ENCODE data around the gene P2RY6.

P2RY6 gene

GRCh38 chr11:73295996-73296318 lies 23.8 kb downstream of the P2RY6 start:
- no peak for TF ChIP-seq YY1 (IDR thresholded peaks at IDR 0.05; ENCODE audit: low read depth)
- TF ChIP-seq TEAD4 (IDR thresholded peaks at IDR 0.05): no peak
- TF ChIP-seq MAX (IDR thresholded peaks at IDR 0.05): no peak
- TF ChIP-seq REST (IDR thresholded peaks at IDR 0.05; ENCODE audit: low read depth): no peak
- TF ChIP-seq USF1 (IDR thresholded peaks at IDR 0.05): no peak
- no peak for TF ChIP-seq ZBTB7A (IDR thresholded peaks at IDR 0.05; ENCODE audit: low read depth)
- no peak for TF ChIP-seq EP300 (IDR thresholded peaks at IDR 0.05; ENCODE audit: borderline replicate concordance)

GRCh38 chr11:73296501-73297230 lies 24.5 kb downstream of the P2RY6 start:
- no peak for TF ChIP-seq TAF1 (IDR thresholded peaks at IDR 0.05; ENCODE audit: low read depth)
- TF ChIP-seq USF1 (IDR thresholded peaks at IDR 0.05): no peak
- TF ChIP-seq RAD21 (IDR thresholded peaks at IDR 0.05; ENCODE audit: low read depth): no peak
- no peak for TF ChIP-seq CREB1 (IDR thresholded peaks at IDR 0.05; ENCODE audit: low read depth)
- TF ChIP-seq ZBTB7A (IDR thresholded peaks at IDR 0.05; ENCODE audit: low read depth): no peak
- TF ChIP-seq FOXM1 (IDR thresholded peaks at IDR 0.05; ENCODE audit: borderline replicate concordance, low read depth): no peak

- no peak for TF ChIP-seq USF1 (IDR thresholded peaks at IDR 0.05)
- TF ChIP-seq REST (IDR thresholded peaks at IDR 0.05; ENCODE audit: low read depth): no peak
- TF ChIP-seq YY1 (IDR thresholded peaks at IDR 0.05; ENCODE audit: low read depth): no peak
- TF ChIP-seq NFIC (IDR thresholded peaks at IDR 0.05): no peak
- TF ChIP-seq TCF12 (IDR thresholded peaks at IDR 0.05; ENCODE audit: low read depth): no peak
- no peak for TF ChIP-seq RAD21 (IDR thresholded peaks at IDR 0.05; ENCODE audit: low read depth)
- no peak for TF ChIP-seq FOXM1 (IDR thresholded peaks at IDR 0.05; ENCODE audit: borderline replicate concordance, low read depth)
- TF ChIP-seq EGR1 (IDR thresholded peaks at IDR 0.05): no peak
- TF ChIP-seq CEBPB (IDR thresholded peaks at IDR 0.05): no peak
- no peak for TF ChIP-seq TAF1 (IDR thresholded peaks at IDR 0.05; ENCODE audit: low read depth)
- TF ChIP-seq MAX (IDR thresholded peaks at IDR 0.05): no peak
- TF ChIP-seq ZBTB7A (IDR thresholded peaks at IDR 0.05; ENCODE audit: low read depth): no peak
- no peak for TF ChIP-seq TEAD4 (IDR thresholded peaks at IDR 0.05)
- no peak for TF ChIP-seq EP300 (IDR thresholded peaks at IDR 0.05; ENCODE audit: borderline replicate concordance)
- no peak for TF ChIP-seq CREB1 (IDR thresholded peaks at IDR 0.05; ENCODE audit: low read depth)
Measured at GRCh38 chr11:73297231-73297590, 25.1 kb downstream of the P2RY6 start.

- no peak for TF ChIP-seq EP300 (IDR thresholded peaks at IDR 0.05; ENCODE audit: borderline replicate concordance)
- no peak for TF ChIP-seq USF1 (IDR thresholded peaks at IDR 0.05)
- no peak for TF ChIP-seq CREB1 (IDR thresholded peaks at IDR 0.05; ENCODE audit: low read depth)
Measured at GRCh38 chr11:73297702-73298101, 25.6 kb downstream of the P2RY6 start.

GRCh38 chr11:73298233-73298632 lies 26.1 kb downstream of the P2RY6 start:
- TF ChIP-seq REST (IDR thresholded peaks at IDR 0.05; ENCODE audit: low read depth) (no peak), EP300 (IDR thresholded peaks at IDR 0.05; ENCODE audit: borderline replicate concordance) (no peak), RAD21 (IDR thresholded peaks at IDR 0.05; ENCODE audit: low read depth) (no peak), TCF12 (IDR thresholded peaks at IDR 0.05; ENCODE audit: low read depth) (no peak), EGR1 (IDR thresholded peaks at IDR 0.05) (no peak), YY1 (IDR thresholded peaks at IDR 0.05; ENCODE audit: low read depth) (no peak), TEAD4 (IDR thresholded peaks at IDR 0.05) (no peak), MAX (IDR thresholded peaks at IDR 0.05) (no peak), ZBTB7A (IDR thresholded peaks at IDR 0.05; ENCODE audit: low read depth) (no peak), CEBPB (IDR thresholded peaks at IDR 0.05) (no peak)

Data from Ishikawa (cell line).